AG10803 (cell line): ENCODE measurements around the gene CHAC2.
"Not testable (repeated sequence)": the region's sequence is repeated elsewhere in the genome, so short reads cannot be mapped to it uniquely, and the experiment has no call there.

Experiments used
- DNase-seq: peaks from one replicate; pipeline ENCODE4 v3.0.0; 2010; ENCODE audit warnings: low read depth
- H3K4me3 ChIP-seq: 2 replicates; pipeline ENCODE4 v1.5.1; 2011; ENCODE audit warnings: mild to moderate bottlenecking, low read length, control low read depth
- TF ChIP-seq, protein P1 (sequence below): conservative IDR thresholded peaks from 2 replicates; pipeline ENCODE4 v1.5.1; 2011; ENCODE audit warnings: mild to moderate bottlenecking, low read length, control low read depth, inconsistent platforms

Gene CHAC2

GRCh38 chr2:53755121-53755520 lies 12.5 kb upstream of the CHAC2 start:
- H3K4me3 ChIP-seq: no peak overlapping the region
- TF ChIP-seq, protein P1, sequence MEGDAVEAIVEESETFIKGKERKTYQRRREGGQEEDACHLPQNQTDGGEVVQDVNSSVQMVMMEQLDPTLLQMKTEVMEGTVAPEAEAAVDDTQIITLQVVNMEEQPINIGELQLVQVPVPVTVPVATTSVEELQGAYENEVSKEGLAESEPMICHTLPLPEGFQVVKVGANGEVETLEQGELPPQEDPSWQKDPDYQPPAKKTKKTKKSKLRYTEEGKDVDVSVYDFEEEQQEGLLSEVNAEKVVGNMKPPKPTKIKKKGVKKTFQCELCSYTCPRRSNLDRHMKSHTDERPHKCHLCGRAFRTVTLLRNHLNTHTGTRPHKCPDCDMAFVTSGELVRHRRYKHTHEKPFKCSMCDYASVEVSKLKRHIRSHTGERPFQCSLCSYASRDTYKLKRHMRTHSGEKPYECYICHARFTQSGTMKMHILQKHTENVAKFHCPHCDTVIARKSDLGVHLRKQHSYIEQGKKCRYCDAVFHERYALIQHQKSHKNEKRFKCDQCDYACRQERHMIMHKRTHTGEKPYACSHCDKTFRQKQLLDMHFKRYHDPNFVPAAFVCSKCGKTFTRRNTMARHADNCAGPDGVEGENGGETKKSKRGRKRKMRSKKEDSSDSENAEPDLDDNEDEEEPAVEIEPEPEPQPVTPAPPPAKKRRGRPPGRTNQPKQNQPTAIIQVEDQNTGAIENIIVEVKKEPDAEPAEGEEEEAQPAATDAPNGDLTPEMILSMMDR: no peak
- peak; percentile 55 for DNase-seq

DNA sequence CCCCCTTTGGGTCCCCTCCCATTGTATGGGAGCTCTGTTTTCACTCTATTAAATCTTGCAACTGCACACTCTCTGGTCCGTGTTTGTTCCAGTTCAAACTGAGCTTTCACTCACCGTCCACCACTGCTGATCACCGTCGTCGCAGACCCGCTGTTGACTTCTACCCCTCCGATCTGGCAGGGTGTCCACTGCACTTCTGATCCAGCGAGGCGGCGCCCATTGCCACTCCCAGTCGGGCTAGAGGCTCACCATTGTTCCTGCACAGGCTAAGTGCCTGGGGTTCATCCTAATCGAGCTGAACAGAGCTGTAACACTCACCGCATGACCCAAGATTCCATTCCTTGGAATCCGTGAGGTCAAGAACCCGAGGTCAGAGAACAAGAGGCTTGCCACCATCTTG lies 11.0 kb upstream of the CHAC2 start:
- TF ChIP-seq, protein P1: no peak
- DNase-seq: no peak
- no peak overlapping the region for H3K4me3 ChIP-seq

GRCh38 chr2:53757206-53757605 lies 10.4 kb upstream of the CHAC2 start:
- not testable (repeated sequence) for DNase-seq, H3K4me3 ChIP-seq

DNA sequence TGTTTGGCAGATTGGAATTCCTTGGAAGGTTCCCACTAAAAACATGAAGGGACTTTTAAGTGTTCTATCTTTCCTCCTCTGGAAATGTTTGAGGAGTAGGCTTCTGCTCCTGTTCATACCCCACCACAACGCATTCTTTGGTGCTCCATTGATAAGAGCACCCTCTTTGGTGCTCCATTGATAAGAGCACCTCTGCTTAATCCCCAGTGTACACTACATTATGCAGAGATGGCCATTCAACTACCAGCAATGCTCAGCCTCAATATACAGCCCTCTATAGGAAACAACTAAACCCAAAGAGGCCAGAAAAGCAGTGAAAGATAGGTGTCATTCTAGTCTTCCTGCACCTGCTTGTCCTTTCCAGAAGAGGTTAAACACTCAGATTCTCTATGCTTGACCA lies 1.8 kb upstream of the CHAC2 start:
- no peak overlapping the region for H3K4me3 ChIP-seq
- TF ChIP-seq, protein P1: no peak
- no peak for DNase-seq

GRCh38 chr2:53768242-53768542 lies 588 bp downstream of the CHAC2 start:
- TF ChIP-seq, protein P1: no peak
- DNase-seq: peak; percentile 33

DNA sequence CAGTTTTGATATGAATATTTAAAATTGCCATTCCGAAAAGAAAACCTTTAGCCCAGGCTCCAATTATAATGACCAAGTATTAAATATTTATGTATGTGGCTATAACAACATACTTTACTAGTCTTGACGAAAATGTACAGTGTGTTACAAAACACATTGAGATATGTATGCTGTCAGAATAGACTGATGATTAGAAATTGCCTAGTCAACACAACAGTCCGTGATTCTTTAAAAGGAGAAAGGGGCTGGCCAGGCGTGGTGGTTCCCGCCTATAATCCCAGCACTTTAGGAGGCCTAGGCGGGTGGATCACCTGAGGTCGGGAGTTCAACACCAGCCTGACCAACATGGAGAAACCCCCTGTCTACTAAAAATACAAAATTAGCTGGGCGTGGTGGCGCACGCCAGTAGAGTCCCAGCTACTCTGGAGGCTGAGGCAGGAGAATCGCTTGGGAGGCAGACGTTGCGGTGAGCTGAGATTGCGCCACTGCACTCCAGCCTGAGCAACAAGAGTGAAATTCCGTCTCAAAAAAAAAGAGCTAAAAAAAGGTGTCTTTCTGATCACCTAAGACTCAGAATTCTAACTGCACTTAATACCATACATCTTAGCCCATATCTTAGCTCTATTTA lies 1.8 kb downstream of the CHAC2 start:
- no peak for DNase-seq
- H3K4me3 ChIP-seq: no peak overlapping the region
- TF ChIP-seq, protein P1: no peak

More at GRCh38 chr2:53768242-53768542, 588 bp downstream of the CHAC2 start:
- H3K4me3 ChIP-seq: peak overlapping the region; percentile 80

GRCh38 chr2:53770264-53770663 lies 2.7 kb downstream of the CHAC2 start:
- no peak overlapping the region for H3K4me3 ChIP-seq
- TF ChIP-seq, protein P1: no peak
- DNase-seq: no peak

DNA sequence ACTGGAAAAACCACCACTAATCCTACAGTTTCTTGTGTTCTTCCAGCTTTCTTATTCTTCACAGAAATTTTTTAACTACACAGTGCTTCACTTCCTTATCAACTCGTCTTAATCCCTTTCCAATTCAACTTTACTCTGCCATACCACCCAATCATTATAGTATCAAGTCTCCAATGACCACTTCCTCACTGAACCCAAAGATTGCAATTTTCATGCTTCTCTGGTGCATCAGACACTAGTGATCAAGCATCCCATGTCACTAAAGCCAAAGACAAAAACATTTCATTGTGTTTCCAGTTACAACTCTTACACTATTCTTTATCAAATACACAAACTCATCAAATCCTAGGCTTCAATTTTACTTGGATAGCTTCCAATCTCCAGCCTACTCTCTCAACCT lies 9.5 kb downstream of the CHAC2 start:
- TF ChIP-seq, protein P1: no peak
- no peak for DNase-seq

More for the DNA sequence above, 9.5 kb downstream of the CHAC2 start:
- H3K4me3 ChIP-seq: no peak overlapping the region
